Fibroblast of lung (primary cell): ENCODE measurements around the gene BTBD9. TPM values are rescaled to one million over a fixed set of nuclear protein-coding genes. Genes with fewer than 3 reads are reported as not detected.

Experiments used
- DNase-seq, 2 donors: peaks; one replicate each; pipeline versions ENCODE4 v3.0.0 to v3.0.0-alpha.2; 2010; ENCODE audit warnings: low read depth in 2 of 2
- H2AFZ ChIP-seq: 2 replicates; pipeline ENCODE4 v1.5.1; 2012; ENCODE audit warnings: low read length, control low read depth, inconsistent platforms
- H3K27ac ChIP-seq: 2 replicates; pipeline ENCODE4 v1.5.1; 2011; ENCODE audit warnings: low read length, control low read depth; ENCODE audit not compliant: insufficient read depth
- H3K27me3 ChIP-seq: 2 replicates; pipeline ENCODE4 v1.5.1; 2011; ENCODE audit warnings: mild to moderate bottlenecking, low read length; ENCODE audit not compliant: control insufficient read depth, insufficient read depth
- H3K36me3 ChIP-seq: 2 replicates; pipeline ENCODE4 v1.5.1; 2011; ENCODE audit warnings: low read length; ENCODE audit not compliant: control insufficient read depth, insufficient read depth
- H3K4me1 ChIP-seq: 2 replicates; pipeline ENCODE4 v1.5.1; 2011; ENCODE audit warnings: low read length; ENCODE audit not compliant: control insufficient read depth, insufficient read depth; ENCODE audit errors: extremely low read depth
- H3K4me2 ChIP-seq: 2 replicates; pipeline ENCODE4 v1.5.1; 2011; ENCODE audit warnings: low read length, control low read depth; ENCODE audit not compliant: insufficient read depth; ENCODE audit errors: extremely low read depth
- H3K4me3 ChIP-seq, 4 experiments: fragments of 200-600 bp in 1 of 4; sonication (generic) in 1 of 4; replicated peaks in 1 of 4; 2 replicates each; pipeline ENCODE4 v1.5.1; 2011 to 2016; ENCODE audit warnings: low read length in 4 of 4, low read depth in 3 of 4, mild to moderate bottlenecking in 3 of 4, control low read depth in 2 of 4, inconsistent platforms in 1 of 4, mixed read lengths in 1 of 4; ENCODE audit not compliant: insufficient read depth in 1 of 4; ENCODE audit errors: control extremely low read depth in 1 of 4
- H3K79me2 ChIP-seq: 2 replicates; pipeline ENCODE4 v1.5.1; 2012; ENCODE audit warnings: mild to moderate bottlenecking, low read length, inconsistent platforms; ENCODE audit not compliant: control insufficient read depth, insufficient read depth
- H3K9ac ChIP-seq: 2 replicates; pipeline ENCODE4 v1.5.1; 2011; ENCODE audit warnings: mild to moderate bottlenecking, low read length, control low read depth; ENCODE audit not compliant: insufficient read depth
- H3K9me3 ChIP-seq: 2 replicates; pipeline ENCODE4 v1.5.1; 2012; ENCODE audit warnings: low read depth, low read length; ENCODE audit not compliant: control insufficient read depth, insufficient read depth
- H4K20me1 ChIP-seq: 2 replicates; pipeline ENCODE4 v1.5.1; 2011; ENCODE audit warnings: low read length; ENCODE audit not compliant: control insufficient read depth, insufficient read depth; ENCODE audit errors: extremely low read depth
- CTCF ChIP-seq, 2 donors: IDR thresholded peaks in 1 of 2; conservative IDR thresholded peaks in 1 of 2; 1 replicate in 1 of 2; 2 replicates in 1 of 2; pipeline ENCODE4 v1.5.1; 2011 to 2012; ENCODE audit warnings: low read length in 2 of 2, control low read depth in 1 of 2, inconsistent platforms in 1 of 2, low read depth in 1 of 2, mild to moderate bottlenecking in 1 of 2
- EZH2 ChIP-seq: IDR thresholded peaks from 2 replicates; pipeline ENCODE4 v1.5.1; 2012; ENCODE audit warnings: low read length, control low read depth, mild to moderate bottlenecking; ENCODE audit errors: missing control alignments
- polyA plus RNA-seq, 2 donors: library from polyadenylated mRNA; depleted of rRNA in 1 of 2; stranded (reverse) in 1 of 2; unstranded in 1 of 2; fragments of >200 nt; gene quantifications; 2 replicates each; pipeline ENCODE4 v1.2.1, GENCODE V29; 2011 to 2012; ENCODE audit warnings: missing spikeins in 1 of 2
- total RNA-seq: library from RNA; depleted of rRNA; stranded (reverse); fragments of >200 nt; gene quantifications from 2 replicates; pipeline ENCODE4 v1.2.1, GENCODE V29; 2014

BTBD9 gene
- total and polyA plus RNA-seq, 2 donors (not counting 1 experiment from before 2014, with no cell fraction given), result 7.7 to 13.4 TPM

- no peaks in the 10 kb centered on the region for H3K36me3 ChIP-seq
- peaks cover 14% of the 10 kb centered on the region for H3K4me1 ChIP-seq
- H3K9ac ChIP-seq, result peak overlapping the region; percentile 38
- H3K27ac ChIP-seq, result peak overlapping the region; percentile 73
- H2AFZ ChIP-seq, result no peak overlapping the region
- H4K20me1 ChIP-seq, result no peaks in the 10 kb centered on the region
- H3K9me3 ChIP-seq, result no peaks in the 10 kb centered on the region
- no peak overlapping the region for H3K4me3 ChIP-seq
- no peaks in the 10 kb centered on the region for H3K27me3 ChIP-seq
- no peaks in the 10 kb centered on the region for H3K79me2 ChIP-seq
- H3K4me2 ChIP-seq, result no peak overlapping the region
- TF ChIP-seq CTCF (conservative IDR thresholded peaks at IDR 0.05 in 1 of 2, IDR thresholded peaks at IDR 0.05 in 1 of 2; ENCODE audit: low read depth in 1 of 2, low read length in 2 of 2) (no peak), EZH2 (no peak)
- peak in 1 of 2 donors; percentile 52 for DNase-seq
Measured at GRCh38 chr6:38155144-38155543, 484.6 kb downstream of the BTBD9 start.

DNA sequence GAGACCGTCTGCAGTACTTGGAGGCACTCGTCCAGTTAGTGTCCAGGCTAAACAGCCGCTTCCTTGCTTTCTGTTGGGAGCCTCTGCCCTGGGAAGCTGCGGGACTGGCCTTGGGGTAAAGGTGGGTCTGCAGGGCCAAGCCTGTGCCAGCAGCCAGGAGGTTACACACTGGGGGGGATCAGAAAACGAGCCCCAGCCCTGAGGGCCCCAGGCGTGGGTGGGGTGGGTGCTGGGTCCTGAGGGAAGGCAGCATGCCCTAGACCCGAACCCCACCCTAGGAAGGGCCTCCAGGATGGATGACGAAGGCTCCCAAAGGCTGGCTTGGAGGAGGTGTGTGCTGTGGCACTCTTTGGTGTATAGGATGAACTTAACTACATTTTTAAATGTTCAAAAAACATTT lies 485.0 kb downstream of the BTBD9 start:
- no peak for TF ChIP-seq CTCF (conservative IDR thresholded peaks at IDR 0.05 in 1 of 2, IDR thresholded peaks at IDR 0.05 in 1 of 2; ENCODE audit: low read depth in 1 of 2, low read length in 2 of 2)
- TF ChIP-seq EZH2, result no peak
- H3K9me3 ChIP-seq, result no peaks in the 10 kb centered on the region
- no peak overlapping the region for H3K4me2 ChIP-seq
- peak overlapping the region; percentile 73 for H3K27ac ChIP-seq
- DNase-seq, result no peak
- no peaks in the 10 kb centered on the region for H3K36me3 ChIP-seq
- no peak overlapping the region for H3K4me3 ChIP-seq
- H3K79me2 ChIP-seq, result no peaks in the 10 kb centered on the region
- no peak overlapping the region for H2AFZ ChIP-seq
- H3K27me3 ChIP-seq, result no peaks in the 10 kb centered on the region
- H3K9ac ChIP-seq, result peak overlapping the region; percentile 38
- peaks cover 18% of the 10 kb centered on the region for H3K4me1 ChIP-seq
- no peaks in the 10 kb centered on the region for H4K20me1 ChIP-seq

DNA sequence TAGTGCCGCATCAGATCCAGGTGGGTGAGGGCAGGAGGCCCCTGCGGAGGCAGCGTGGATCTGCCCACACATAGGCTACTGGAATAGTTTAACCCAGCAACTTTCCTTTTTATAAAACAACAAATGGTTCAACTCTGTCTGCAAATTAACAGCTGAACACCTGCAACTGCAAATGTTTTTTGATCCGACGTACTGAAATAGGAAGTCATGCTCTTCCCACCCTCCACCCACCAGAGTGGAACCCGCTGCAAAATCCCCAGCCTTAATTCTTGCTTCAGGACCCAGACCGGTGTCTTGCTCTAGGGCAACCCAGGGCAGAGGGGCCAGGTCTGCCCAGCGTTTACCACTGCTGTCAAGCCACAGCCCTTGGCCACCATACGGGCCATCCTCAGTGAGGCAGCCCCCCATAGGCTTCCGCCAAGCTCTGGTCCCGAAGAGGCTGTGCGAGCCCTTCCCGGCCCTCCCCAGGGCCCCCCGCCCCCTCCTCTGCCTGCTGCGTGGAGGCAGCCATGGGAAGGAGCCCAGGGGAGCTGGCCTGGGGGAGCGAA lies 485.9 kb downstream of the BTBD9 start:
- H3K9me3 ChIP-seq, result no peaks in the 10 kb centered on the region
- no peak overlapping the region for H2AFZ ChIP-seq
- no peaks in the 10 kb centered on the region for H3K79me2 ChIP-seq
- no peak for TF ChIP-seq CTCF (conservative IDR thresholded peaks at IDR 0.05 in 1 of 2, IDR thresholded peaks at IDR 0.05 in 1 of 2; ENCODE audit: low read depth in 1 of 2, low read length in 2 of 2)
- TF ChIP-seq EZH2, result no peak
- H3K4me2 ChIP-seq, result no peak overlapping the region
- no peak overlapping the region for H3K27ac ChIP-seq
- H3K4me1 ChIP-seq, result peaks cover 23% of the 10 kb centered on the region
- H4K20me1 ChIP-seq, result no peaks in the 10 kb centered on the region
- no peak overlapping the region for H3K9ac ChIP-seq
- no peak for DNase-seq
- no peaks in the 10 kb centered on the region for H3K27me3 ChIP-seq
- no peaks in the 10 kb centered on the region for H3K36me3 ChIP-seq
- no peak overlapping the region for H3K4me3 ChIP-seq
